ENCODE data around the gene ARID1B. TPM values are rescaled to one million over a fixed set of nuclear protein-coding genes. Genes with fewer than 3 reads are reported as not detected.

The ARID1B gene
- total RNA-seq, 1 experiment from 2014 or later, result 60.3 TPM

GRCh38 chr6:157168471-157168870 is 391.3 kb downstream of the ARID1B start (continued):
- no peak for TF ChIP-seq ARID4B (CRISPR knock-in tag; IDR thresholded peaks at IDR 0.05; ENCODE audit: borderline replicate concordance)
- no peak for TF ChIP-seq MAX (CRISPR knock-in tag; IDR thresholded peaks at IDR 0.05)
- no peak for TF ChIP-seq PRDM15 (CRISPR knock-in tag; IDR thresholded peaks at IDR 0.05)
- TF ChIP-seq ZNF416 (CRISPR knock-in tag; IDR thresholded peaks at IDR 0.05), result no peak
- TF ChIP-seq ZMAT4 (CRISPR knock-in tag; IDR thresholded peaks at IDR 0.05), result no peak
- TF ChIP-seq NFE2L1 (CRISPR knock-in tag; IDR thresholded peaks at IDR 0.05), result no peak
- TF ChIP-seq SMAD3 (CRISPR knock-in tag; IDR thresholded peaks at IDR 0.05; ENCODE audit: borderline replicate concordance), result no peak
- TF ChIP-seq NFATC4 (CRISPR knock-in tag; IDR thresholded peaks at IDR 0.05), result no peak
- no peak for TF ChIP-seq TCF7 (CRISPR knock-in tag; IDR thresholded peaks at IDR 0.05; ENCODE audit: low read depth)

- H3K27ac Mint-ChIP-seq, result peak overlapping the region; percentile 22; the same call in 1 of the 2 replicates
- H3K4me1 Mint-ChIP-seq, result peaks cover 21% of the 10 kb centered on the region
- H3K27me3 Mint-ChIP-seq (ENCODE audit: low read depth), result no peaks in the 10 kb centered on the region
- H3K9me3 Mint-ChIP-seq, result no peaks in the 10 kb centered on the region
- POLR2A ChIA-PET, result no interaction called here
- peaks cover 6% of the 10 kb centered on the region for H3K36me3 Mint-ChIP-seq
- CTCF ChIA-PET, result interaction anchor here (0.7 kb wide), 1 partner anchor 15 kb away, joined by 3 read pairs; no protein-coding TSS in a partner anchor
- TF ChIP-seq E2F5 (CRISPR knock-in tag; IDR thresholded peaks at IDR 0.05), result no peak
- TF ChIP-seq ZNF396 (CRISPR knock-in tag; IDR thresholded peaks at IDR 0.05; ENCODE audit: borderline replicate concordance), result no peak
- TF ChIP-seq ETV6 (CRISPR knock-in tag; IDR thresholded peaks at IDR 0.05), result no peak
- TF ChIP-seq MLX (CRISPR knock-in tag; IDR thresholded peaks at IDR 0.05), result no peak
- no peak for TF ChIP-seq CTCF (IDR thresholded peaks at IDR 0.05)
- no peak for TF ChIP-seq NFYB (CRISPR knock-in tag; conservative IDR thresholded peaks at IDR 0.05; ENCODE audit: low read depth)
- no peak for TF ChIP-seq AR (CRISPR knock-in tag; IDR thresholded peaks at IDR 0.05)
- no peak overlapping the region for H3K4me3 Mint-ChIP-seq
- DNase-seq (ENCODE audit: low spot score) (no peak), ATAC-seq (no peak)
Measured at GRCh38 chr6:157169226-157169625, 392.0 kb downstream of the ARID1B start.
